ENCODE data around the gene PPP6R3. TPM values are rescaled to one million over a fixed set of nuclear protein-coding genes. Genes with fewer than 3 reads are reported as not detected.

Gene PPP6R3
- total and polyA plus RNA-seq, 8 donors: 84.6 to 130 (median 109) TPM

DNA sequence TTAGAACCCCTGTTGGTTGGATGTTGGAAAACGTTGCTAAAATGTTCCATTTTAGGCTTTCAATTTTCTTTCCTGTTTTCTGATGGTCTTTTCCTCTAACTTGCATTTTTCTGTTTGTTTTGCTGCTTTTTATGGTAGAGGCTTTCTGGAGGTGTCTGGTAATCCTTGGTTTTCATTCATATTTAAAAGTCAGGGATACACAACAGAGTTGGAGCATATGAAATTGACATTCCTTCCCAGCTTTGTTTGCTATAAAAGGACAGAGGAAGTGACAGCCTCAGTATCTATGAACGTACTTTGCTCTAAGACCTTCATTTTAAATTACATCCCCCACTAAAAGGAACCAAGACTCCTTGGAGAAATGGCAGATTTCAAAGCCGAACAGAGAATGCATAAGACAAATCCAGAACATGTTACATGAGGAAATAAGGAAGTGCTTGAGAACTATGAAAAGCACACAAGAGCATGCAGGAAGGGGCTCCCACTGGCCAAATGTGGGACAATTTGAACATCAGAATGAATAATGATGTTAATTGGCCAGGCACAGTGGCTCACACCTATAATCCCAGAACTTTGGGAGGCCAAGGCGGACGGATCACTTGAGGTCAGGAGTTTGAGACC lies 56.7 kb downstream of the PPP6R3 start:
- Histone ChIP-seq H3K9me3 (no peaks in the 10 kb centered on the region), H3K27ac (no peak overlapping the region), H3K4me1 (peaks cover 0 to 12% of the 10 kb centered on the region in 2 donors), H3K36me3 (peaks cover 0 to 35% of the 10 kb centered on the region in 2 donors), H3K4me3 (no peak overlapping the region), H3K27me3 (no peaks in the 10 kb centered on the region)
- intact Hi-C loops (cut with DNase I): no loop called here
- TF ChIP-seq, protein P1, sequence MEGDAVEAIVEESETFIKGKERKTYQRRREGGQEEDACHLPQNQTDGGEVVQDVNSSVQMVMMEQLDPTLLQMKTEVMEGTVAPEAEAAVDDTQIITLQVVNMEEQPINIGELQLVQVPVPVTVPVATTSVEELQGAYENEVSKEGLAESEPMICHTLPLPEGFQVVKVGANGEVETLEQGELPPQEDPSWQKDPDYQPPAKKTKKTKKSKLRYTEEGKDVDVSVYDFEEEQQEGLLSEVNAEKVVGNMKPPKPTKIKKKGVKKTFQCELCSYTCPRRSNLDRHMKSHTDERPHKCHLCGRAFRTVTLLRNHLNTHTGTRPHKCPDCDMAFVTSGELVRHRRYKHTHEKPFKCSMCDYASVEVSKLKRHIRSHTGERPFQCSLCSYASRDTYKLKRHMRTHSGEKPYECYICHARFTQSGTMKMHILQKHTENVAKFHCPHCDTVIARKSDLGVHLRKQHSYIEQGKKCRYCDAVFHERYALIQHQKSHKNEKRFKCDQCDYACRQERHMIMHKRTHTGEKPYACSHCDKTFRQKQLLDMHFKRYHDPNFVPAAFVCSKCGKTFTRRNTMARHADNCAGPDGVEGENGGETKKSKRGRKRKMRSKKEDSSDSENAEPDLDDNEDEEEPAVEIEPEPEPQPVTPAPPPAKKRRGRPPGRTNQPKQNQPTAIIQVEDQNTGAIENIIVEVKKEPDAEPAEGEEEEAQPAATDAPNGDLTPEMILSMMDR (IDR thresholded peaks at IDR 0.05): no peak
- no peak for ATAC-seq
- no peak for DNase-seq

DNA sequence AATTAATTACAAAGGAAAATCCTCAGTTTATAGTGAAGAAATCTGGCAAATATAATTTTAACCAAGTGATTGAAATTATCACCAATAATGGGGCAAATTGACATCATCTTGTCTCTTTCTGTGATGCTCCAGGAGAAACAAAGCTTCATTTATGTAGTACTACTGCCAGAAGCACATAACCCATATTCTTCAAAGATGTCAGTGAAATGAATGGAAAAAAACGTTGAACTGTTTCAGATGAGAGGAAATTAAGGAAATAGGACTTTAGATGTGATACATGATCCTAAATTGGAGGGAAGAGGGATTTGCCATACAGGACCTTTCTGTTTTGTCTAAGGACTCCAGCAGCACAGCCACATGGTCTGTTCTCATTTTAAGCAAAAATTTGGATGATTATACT lies 57.6 kb downstream of the PPP6R3 start:
- H3K27me3 ChIP-seq: no peaks in the 10 kb centered on the region
- H3K36me3 ChIP-seq: peaks cover 0 to 45% of the 10 kb centered on the region in 2 donors
- H3K9me3 ChIP-seq: no peaks in the 10 kb centered on the region
- H3K27ac ChIP-seq: no peak overlapping the region
- ATAC-seq (no peak), DNase-seq (no peak)
- TF ChIP-seq, protein P1 (IDR thresholded peaks at IDR 0.05): no peak
- H3K4me1 ChIP-seq: peaks cover 0 to 12% of the 10 kb centered on the region in 2 donors
- no peak overlapping the region for H3K4me3 ChIP-seq
- intact Hi-C loops (cut with DNase I): no loop called here

DNA sequence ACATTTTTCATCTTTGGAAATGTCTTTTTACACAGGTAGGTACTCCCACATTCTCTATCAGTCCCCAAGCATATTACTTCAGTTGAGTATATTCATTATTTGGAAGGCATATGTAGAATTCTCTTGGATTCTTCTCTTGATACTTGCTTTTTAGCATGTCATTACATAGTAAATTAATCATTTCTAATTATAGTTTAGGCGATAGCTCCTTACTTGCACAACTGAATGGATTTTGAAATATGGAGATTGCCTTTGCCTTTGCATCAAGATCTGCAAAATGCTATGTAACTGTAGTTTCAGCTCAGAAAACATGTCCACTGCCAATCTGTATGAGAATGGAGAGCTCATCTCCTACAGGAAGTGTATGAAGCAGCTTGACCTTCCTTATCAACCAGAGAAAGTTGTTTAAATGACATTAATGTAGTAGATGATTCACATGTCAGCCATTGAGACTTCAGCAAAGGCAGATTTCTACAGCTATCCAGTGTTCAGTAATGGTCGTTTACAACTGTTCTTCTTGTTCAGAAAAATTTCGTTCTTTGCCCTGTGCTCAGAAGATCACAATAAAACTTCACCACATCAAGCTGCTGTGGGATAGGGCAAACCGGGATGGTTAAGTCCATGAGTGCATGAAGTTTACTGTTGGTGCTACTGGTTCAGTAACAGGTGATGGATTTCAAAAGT lies 61.6 kb downstream of the PPP6R3 start:
- H3K4me1 ChIP-seq: peaks cover 0 to 31% of the 10 kb centered on the region in 2 donors
- H3K9me3 ChIP-seq: no peaks in the 10 kb centered on the region
- peaks cover 0 to 65% of the 10 kb centered on the region in 2 donors for H3K36me3 ChIP-seq
- H3K27ac ChIP-seq: no peak overlapping the region
- no peaks in the 10 kb centered on the region for H3K27me3 ChIP-seq
- no peak for ATAC-seq
- TF ChIP-seq, protein P1 (IDR thresholded peaks at IDR 0.05): no peak
- no peak overlapping the region for H3K4me3 ChIP-seq
- DNase-seq: no peak
- intact Hi-C loops (cut with DNase I): no loop called here

GRCh38 chr11:68523033-68523432 lies 62.5 kb downstream of the PPP6R3 start:
- peaks cover 0 to 72% of the 10 kb centered on the region in 2 donors for H3K36me3 ChIP-seq
- no peaks in the 10 kb centered on the region for H3K27me3 ChIP-seq
- intact Hi-C loops (cut with DNase I): no loop called here

DNA sequence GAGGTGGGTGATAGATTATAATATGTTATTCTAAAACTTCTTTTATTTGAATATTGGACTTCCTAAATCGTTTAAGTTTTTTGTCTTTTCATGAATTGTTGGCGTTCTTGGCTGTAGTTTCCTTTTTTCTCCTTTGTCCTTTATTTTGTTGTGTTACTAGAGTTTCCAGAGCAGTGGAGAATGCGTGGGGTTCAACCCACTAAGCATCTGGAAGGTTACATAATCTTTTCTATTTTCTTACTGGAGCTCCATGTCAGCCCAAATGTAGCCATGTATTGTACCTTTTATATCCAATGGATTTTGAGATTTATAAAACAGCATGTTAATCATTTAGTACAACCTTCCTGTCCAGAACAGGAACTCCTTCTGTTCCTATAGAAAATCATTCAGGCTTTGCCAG lies 63.2 kb downstream of the PPP6R3 start:
- intact Hi-C loops (cut with DNase I): no loop called here
- ATAC-seq (no peak), DNase-seq (no peak)
- Histone ChIP-seq H3K27ac (no peak overlapping the region), H3K27me3 (no peaks in the 10 kb centered on the region), H3K4me3 (no peak overlapping the region), H3K4me1 (peaks cover 0 to 44% of the 10 kb centered on the region in 2 donors), H3K9me3 (no peaks in the 10 kb centered on the region), H3K36me3 (peaks cover 0 to 72% of the 10 kb centered on the region in 2 donors)
- TF ChIP-seq, protein P1 (IDR thresholded peaks at IDR 0.05): no peak

More at GRCh38 chr11:68523033-68523432, 62.5 kb downstream of the PPP6R3 start:
- peaks cover 0 to 37% of the 10 kb centered on the region in 2 donors for H3K4me1 ChIP-seq
- DNase-seq (no peak), ATAC-seq (no peak)
- TF ChIP-seq, protein P1 (IDR thresholded peaks at IDR 0.05): no peak
- no peak overlapping the region for H3K27ac ChIP-seq
- no peak overlapping the region for H3K4me3 ChIP-seq
- H3K9me3 ChIP-seq: no peaks in the 10 kb centered on the region
